ENCODE results near the gene KCNQ1. TPM values are rescaled to one million over a fixed set of nuclear protein-coding genes. Genes with fewer than 3 reads are reported as not detected.

Gene KCNQ1
- total and polyA plus RNA-seq, 12 donors, result 11.0 to 447 (median 320) TPM

DNA sequence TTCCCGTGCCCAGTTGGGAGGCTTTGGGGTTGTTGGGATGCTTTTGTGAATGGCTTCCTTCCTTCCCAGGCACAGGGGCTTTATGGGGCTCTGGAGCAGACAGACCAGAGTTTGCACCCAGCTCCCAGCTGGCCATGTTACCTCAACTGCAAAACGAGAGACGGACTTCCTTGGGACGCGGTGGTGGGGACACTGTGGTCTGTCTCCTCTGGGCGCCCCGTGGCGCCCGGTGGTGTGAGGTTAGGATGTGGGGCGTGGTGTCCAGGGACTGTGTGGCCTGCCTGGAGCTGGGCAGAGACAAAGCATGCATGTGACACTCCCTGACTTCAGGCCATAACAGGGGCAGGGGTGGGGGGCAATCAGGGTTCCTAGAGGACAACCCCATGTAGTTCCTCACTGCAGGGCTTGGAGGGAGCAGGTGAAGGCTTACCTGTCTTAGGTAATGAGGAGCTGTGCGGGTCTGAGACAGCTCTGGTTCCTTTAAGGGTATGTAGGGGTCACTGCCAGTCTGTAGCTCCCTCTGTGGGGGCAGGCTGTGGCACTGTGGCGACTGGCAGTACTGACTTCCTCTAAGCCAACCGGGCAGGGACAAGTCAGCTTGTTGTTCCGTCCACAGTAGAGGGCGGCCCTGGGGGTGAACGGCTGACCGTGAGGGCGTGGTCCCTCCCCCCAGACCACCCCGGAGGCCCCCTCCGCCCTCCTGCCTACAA, 14.4 kb downstream of the KCNQ1 start:
- no peaks in the 10 kb centered on the region for H3K9me3 ChIP-seq (replicated peaks in 1 of 3)
- H3K4me1 ChIP-seq (replicated peaks in 1 of 2), result peaks cover 29 to 51% of the 10 kb centered on the region in 2 donors
- H3K27me3 ChIP-seq, result no peaks in the 10 kb centered on the region
- H3K4me3 ChIP-seq, result no peak overlapping the region
- WGBS, 4 donors, result 60 to 75% (median 68%) methylated on average over 16 to 20 of the region's 20 CpGs
- H3K27ac ChIP-seq, result peak overlapping the region; percentile 78 to 99 (median 90)
- H3K36me3 ChIP-seq (replicated peaks in 1 of 2), result no peaks in the 10 kb centered on the region
- peak in 5 of 7 donors; percentile 15 to 53 (median 46) for DNase-seq
- intact Hi-C loops (cut with DNase I), result no loop called here
- TF ChIP-seq, protein P1, sequence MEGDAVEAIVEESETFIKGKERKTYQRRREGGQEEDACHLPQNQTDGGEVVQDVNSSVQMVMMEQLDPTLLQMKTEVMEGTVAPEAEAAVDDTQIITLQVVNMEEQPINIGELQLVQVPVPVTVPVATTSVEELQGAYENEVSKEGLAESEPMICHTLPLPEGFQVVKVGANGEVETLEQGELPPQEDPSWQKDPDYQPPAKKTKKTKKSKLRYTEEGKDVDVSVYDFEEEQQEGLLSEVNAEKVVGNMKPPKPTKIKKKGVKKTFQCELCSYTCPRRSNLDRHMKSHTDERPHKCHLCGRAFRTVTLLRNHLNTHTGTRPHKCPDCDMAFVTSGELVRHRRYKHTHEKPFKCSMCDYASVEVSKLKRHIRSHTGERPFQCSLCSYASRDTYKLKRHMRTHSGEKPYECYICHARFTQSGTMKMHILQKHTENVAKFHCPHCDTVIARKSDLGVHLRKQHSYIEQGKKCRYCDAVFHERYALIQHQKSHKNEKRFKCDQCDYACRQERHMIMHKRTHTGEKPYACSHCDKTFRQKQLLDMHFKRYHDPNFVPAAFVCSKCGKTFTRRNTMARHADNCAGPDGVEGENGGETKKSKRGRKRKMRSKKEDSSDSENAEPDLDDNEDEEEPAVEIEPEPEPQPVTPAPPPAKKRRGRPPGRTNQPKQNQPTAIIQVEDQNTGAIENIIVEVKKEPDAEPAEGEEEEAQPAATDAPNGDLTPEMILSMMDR (IDR thresholded peaks at IDR 0.05), result no peak
- TF ChIP-seq POLR2A (IDR thresholded peaks at IDR 0.05), result no peak

GRCh38 chr11:2459796-2460531, 15.2 kb downstream of the KCNQ1 start:
- Histone ChIP-seq H3K36me3 (replicated peaks in 1 of 2) (no peaks in the 10 kb centered on the region), H3K9me3 (replicated peaks in 1 of 3) (no peaks in the 10 kb centered on the region), H3K27me3 (no peaks in the 10 kb centered on the region), H3K4me3 (no peak overlapping the region), H3K27ac (peak overlapping the region; percentile 78 to 99 (median 90)), H3K4me1 (replicated peaks in 1 of 2) (peaks cover 37 to 59% of the 10 kb centered on the region in 2 donors)
- 51 to 85% (median 66%) methylated on average over 7 to 13 of the region's 13 CpGs for WGBS, 4 donors
- TF ChIP-seq, protein P1 (IDR thresholded peaks at IDR 0.05), result no peak
- no peak for TF ChIP-seq POLR2A (IDR thresholded peaks at IDR 0.05)
- intact Hi-C loops (cut with DNase I), result no loop called here
- peak in 4 of 7 donors; percentile 30 to 52 (median 44) for DNase-seq

DNA sequence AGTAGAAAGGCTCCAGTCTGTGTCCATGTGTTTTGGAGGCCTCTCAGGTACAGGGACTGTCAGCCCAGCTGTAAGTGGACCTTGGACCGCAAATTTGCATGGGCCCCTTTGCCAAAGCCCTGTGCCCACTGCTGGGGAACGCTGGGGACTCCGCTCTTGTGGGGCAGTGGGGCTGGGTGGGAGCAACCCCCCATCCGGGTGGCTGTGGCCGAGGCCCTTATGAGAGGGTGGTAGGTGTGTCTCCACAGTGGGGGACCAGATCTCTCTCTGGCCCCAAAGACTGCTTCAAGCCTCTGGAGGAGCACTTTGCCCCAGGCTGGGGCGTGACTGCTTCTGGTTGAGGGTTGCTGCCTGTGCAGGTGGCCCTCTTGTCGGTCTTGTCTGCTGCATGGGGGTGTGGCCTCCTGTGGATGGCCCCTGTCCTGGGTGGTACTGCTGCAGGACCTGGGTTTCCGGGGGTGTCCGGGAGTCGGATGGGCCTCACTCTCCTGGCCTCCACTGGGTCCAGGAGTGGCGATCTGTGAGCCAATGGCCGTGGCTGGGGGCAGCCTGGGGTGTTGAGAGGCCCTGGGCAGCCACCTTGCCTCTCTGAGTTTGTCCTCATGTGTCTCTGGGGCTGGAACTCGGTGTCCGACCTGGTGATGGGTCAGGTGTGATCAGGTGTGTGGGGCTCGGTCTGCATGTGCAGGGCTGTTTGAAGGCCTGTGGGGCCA, 15.9 kb downstream of the KCNQ1 start:
- no peaks in the 10 kb centered on the region for H3K27me3 ChIP-seq
- TF ChIP-seq POLR2A (IDR thresholded peaks at IDR 0.05), result no peak
- TF ChIP-seq, protein P1 (IDR thresholded peaks at IDR 0.05), result no peak
- peak overlapping the region in 1 of 4 donors; percentile 29 for H3K4me3 ChIP-seq
- H3K4me1 ChIP-seq (replicated peaks in 1 of 2), result peaks cover 44 to 66% of the 10 kb centered on the region in 2 donors
- peak overlapping the region; percentile 78 to 99 (median 90) for H3K27ac ChIP-seq
- WGBS, 4 donors, result 48 to 82% (median 63%) methylated on average over 3 to 15 of the region's 15 CpGs
- peak in 2 of 7 donors; percentile 28 to 35 for DNase-seq
- intact Hi-C loops (cut with DNase I), result no loop called here
- H3K36me3 ChIP-seq (replicated peaks in 1 of 2), result no peaks in the 10 kb centered on the region
- no peaks in the 10 kb centered on the region for H3K9me3 ChIP-seq (replicated peaks in 1 of 3)

Data from adrenal gland (tissue), 12 donors.